Measurements from ENCODE around the gene RAB7A. TPM values are rescaled to one million over a fixed set of nuclear protein-coding genes. Genes with fewer than 3 reads are reported as not detected.
"Not testable (repeated sequence)": the region's sequence is repeated elsewhere in the genome, so short reads cannot be mapped to it uniquely, and the experiment has no call there.

RAB7A gene
- total RNA-seq, 1 donor from 2014 or later = 216 TPM

GRCh38 chr3:128714887-128715491 is 11.0 kb upstream of the RAB7A start:
- no peak overlapping the region for H3K4me3 Mint-ChIP-seq (ENCODE audit: unreplicated experiment)
- no peaks in the 10 kb centered on the region for H3K9me3 Mint-ChIP-seq (ENCODE audit: low read depth)

DNA sequence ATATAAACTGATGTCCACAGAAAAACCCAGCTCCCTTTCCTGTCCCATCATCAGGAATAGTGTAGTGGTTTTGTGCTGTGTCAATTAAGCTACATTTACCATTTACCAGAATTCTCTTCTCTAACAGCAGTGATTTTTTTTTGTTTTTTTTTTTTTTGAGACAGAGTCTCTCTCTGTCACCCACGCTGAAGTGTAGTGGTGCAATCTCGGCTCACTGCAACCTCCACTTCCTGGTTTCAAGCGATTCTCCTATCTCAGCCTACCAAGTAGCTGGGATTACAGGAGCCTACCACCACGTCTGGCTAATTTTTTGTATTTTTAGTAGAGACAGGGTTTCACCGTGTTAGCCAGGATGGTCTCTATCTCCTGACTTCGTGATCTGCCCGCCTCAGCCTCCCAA is 7.1 kb upstream of the RAB7A start:
- not testable (repeated sequence) for H3K4me3 Mint-ChIP-seq (ENCODE audit: unreplicated experiment); H3K36me3 Mint-ChIP-seq (ENCODE audit: low read depth); H3K27me3 Mint-ChIP-seq (ENCODE audit: low read depth); DNase-seq (ENCODE audit: low spot score); H3K9me3 Mint-ChIP-seq (ENCODE audit: low read depth); H3K4me1 Mint-ChIP-seq (ENCODE audit: low read depth); H3K27ac Mint-ChIP-seq (ENCODE audit: unreplicated experiment)

More at GRCh38 chr3:128714887-128715491, 11.0 kb upstream of the RAB7A start:
- H3K27me3 Mint-ChIP-seq (ENCODE audit: low read depth) = peaks cover 3% of the 10 kb centered on the region
- DNase-seq (ENCODE audit: low spot score) = no peak
- no peak for TF ChIP-seq CTCF (IDR thresholded peaks at IDR 0.05)
- H3K27ac Mint-ChIP-seq (ENCODE audit: unreplicated experiment) = no peak overlapping the region
- no peaks in the 10 kb centered on the region for H3K4me1 Mint-ChIP-seq (ENCODE audit: low read depth)
- no peaks in the 10 kb centered on the region for H3K36me3 Mint-ChIP-seq (ENCODE audit: low read depth)

GRCh38 chr3:128720891-128721290 is 5.1 kb upstream of the RAB7A start:
- no peaks in the 10 kb centered on the region for H3K36me3 Mint-ChIP-seq (ENCODE audit: low read depth)
- H3K27me3 Mint-ChIP-seq (ENCODE audit: low read depth) = peaks cover 9% of the 10 kb centered on the region
- H3K27ac Mint-ChIP-seq (ENCODE audit: unreplicated experiment) = no peak overlapping the region
- no peak for DNase-seq (ENCODE audit: low spot score)
- H3K4me3 Mint-ChIP-seq (ENCODE audit: unreplicated experiment) = no peak overlapping the region
- no peak for TF ChIP-seq CTCF (IDR thresholded peaks at IDR 0.05)
- H3K4me1 Mint-ChIP-seq (ENCODE audit: low read depth) = peaks cover 5% of the 10 kb centered on the region
- H3K9me3 Mint-ChIP-seq (ENCODE audit: low read depth) = no peaks in the 10 kb centered on the region

DNA sequence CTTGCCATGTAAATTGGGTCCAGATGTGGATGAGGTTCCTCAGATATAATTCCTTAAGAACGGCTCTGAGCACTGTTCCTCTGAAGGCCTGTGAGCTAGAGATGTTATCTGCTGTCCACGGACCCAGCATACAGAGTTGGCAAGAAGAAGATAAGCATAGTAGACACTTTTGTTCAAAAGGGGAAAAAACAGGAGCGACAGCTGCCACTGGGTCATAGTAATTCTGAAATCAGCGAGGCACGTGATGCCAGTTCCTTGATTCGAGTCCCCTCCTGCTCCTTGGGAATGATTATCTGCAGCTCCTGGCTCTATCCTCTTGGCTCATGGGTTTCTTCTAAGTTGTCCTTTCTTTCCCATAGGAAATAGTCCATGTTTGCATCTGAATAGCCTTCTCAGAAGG is 2.5 kb upstream of the RAB7A start:
- peaks cover 9% of the 10 kb centered on the region for H3K27me3 Mint-ChIP-seq (ENCODE audit: low read depth)
- DNase-seq (ENCODE audit: low spot score) = no peak
- H3K9me3 Mint-ChIP-seq (ENCODE audit: low read depth) = no peaks in the 10 kb centered on the region
- H3K27ac Mint-ChIP-seq (ENCODE audit: unreplicated experiment) = no peak overlapping the region
- no peak overlapping the region for H3K4me3 Mint-ChIP-seq (ENCODE audit: unreplicated experiment)
- TF ChIP-seq CTCF (IDR thresholded peaks at IDR 0.05) = no peak
- peaks cover 2% of the 10 kb centered on the region for H3K36me3 Mint-ChIP-seq (ENCODE audit: low read depth)
- peaks cover 24% of the 10 kb centered on the region for H3K4me1 Mint-ChIP-seq (ENCODE audit: low read depth)

DNA sequence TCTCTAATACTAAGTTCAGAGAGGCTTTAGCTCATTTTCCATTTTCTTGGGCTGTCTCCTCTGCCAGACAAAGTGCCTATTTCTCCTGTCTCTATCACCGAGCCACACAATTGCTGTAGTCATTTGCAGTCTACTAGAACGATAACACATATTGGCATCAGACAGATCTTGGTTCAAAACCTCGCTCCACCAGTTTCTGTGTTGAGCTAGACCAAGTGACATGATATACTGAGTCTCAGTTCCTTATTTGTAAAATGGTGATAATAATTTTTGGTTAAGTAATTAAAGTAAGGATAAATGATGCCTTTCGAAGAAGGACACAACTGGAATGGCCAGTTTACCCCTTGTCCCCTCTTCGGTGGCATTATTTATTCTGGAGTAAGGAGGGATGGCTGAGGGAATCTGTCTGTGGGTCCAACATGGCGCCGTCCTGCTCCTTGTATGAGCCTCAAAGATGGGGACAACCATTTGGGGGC is 398 bp upstream of the RAB7A start:
- peak overlapping the region; percentile 98 for H3K27ac Mint-ChIP-seq (ENCODE audit: unreplicated experiment)
- H3K4me1 Mint-ChIP-seq (ENCODE audit: low read depth) = peaks cover 45% of the 10 kb centered on the region

More for the DNA sequence above, 398 bp upstream of the RAB7A start:
- TF ChIP-seq CTCF (IDR thresholded peaks at IDR 0.05) = no peak
- Mint-ChIP-seq H3K4me3 (ENCODE audit: unreplicated experiment) (peak overlapping the region; percentile 85), H3K36me3 (ENCODE audit: low read depth) (peaks cover 2% of the 10 kb centered on the region), H3K27me3 (ENCODE audit: low read depth) (peaks cover 6% of the 10 kb centered on the region), H3K9me3 (ENCODE audit: low read depth) (no peaks in the 10 kb centered on the region)
- no peak for DNase-seq (ENCODE audit: low spot score)

All from chondrocyte (in vitro differentiated cells).